ENCODE measurements around the gene MTHFR. TPM values are rescaled to one million over a fixed set of nuclear protein-coding genes. Genes with fewer than 3 reads are reported as not detected.
A peak's percentile ranks its signal among the peaks of the same experiment; 100 is the strongest.

Gene MTHFR
- total RNA-seq, 1 experiment from 2014 or later, result 22.2 TPM

GRCh38 chr1:11794446-11795237, 11.1 kb downstream of the MTHFR start:
- TF ChIP-seq CTCF (conservative IDR thresholded peaks at IDR 0.05), result no peak
- no peak for TF ChIP-seq EZH2 (IDR thresholded peaks at IDR 0.05; ENCODE audit: low read depth)
- intact Hi-C loops (cut with micrococcal nuclease; ENCODE audit: unreplicated experiment), result no loop called here
- ChIA-PET POLR2A (ENCODE audit: unreplicated experiment) (no interaction called here), CTCF (no interaction called here)
- no peaks in the 10 kb centered on the region for H3K9me3 ChIP-seq (ENCODE audit: insufficient read depth, low read depth)
- no peak overlapping the region for H3K4me3 ChIP-seq
- no peaks in the 10 kb centered on the region for H3K9me2 ChIP-seq (ENCODE audit: insufficient read depth)
- H3F3A ChIP-seq (ENCODE audit: insufficient read depth, low read depth), result no peaks in the 10 kb centered on the region
- H3K36me3 ChIP-seq (ENCODE audit: low read depth), result no peaks in the 10 kb centered on the region
- no peaks in the 10 kb centered on the region for H3K27me3 ChIP-seq (ENCODE audit: insufficient read depth, low read depth)
- peak in 1 of 2 experiments; percentile 68 for DNase-seq
- no peak overlapping the region for H3K27ac ChIP-seq
- no peak overlapping the region for H2AFZ ChIP-seq
- H3K4me2 ChIP-seq, result no peak overlapping the region
- H3K4me1 ChIP-seq (replicated peaks; ENCODE audit: insufficient read depth), result peaks cover 4% of the 10 kb centered on the region; the same call in 1 of the 2 replicates
- H3K79me2 ChIP-seq (ENCODE audit: low read depth), result no peaks in the 10 kb centered on the region
- BruUV-seq (replicated peaks), result no TSS peak
- no peaks in the 10 kb centered on the region for H4K20me1 ChIP-seq (ENCODE audit: insufficient read depth)

- Histone ChIP-seq H3K9me2 (ENCODE audit: insufficient read depth) (no peaks in the 10 kb centered on the region), H3K27me3 (ENCODE audit: insufficient read depth, low read depth) (no peaks in the 10 kb centered on the region), H3K4me1 (replicated peaks; ENCODE audit: insufficient read depth) (peaks cover 4% of the 10 kb centered on the region; the same call in 1 of the 2 replicates), H3K36me3 (ENCODE audit: low read depth) (no peaks in the 10 kb centered on the region), H3K9me3 (ENCODE audit: insufficient read depth, low read depth) (no peaks in the 10 kb centered on the region), H3K4me3 (no peak overlapping the region), H2AFZ (no peak overlapping the region), H3F3A (ENCODE audit: insufficient read depth, low read depth) (no peaks in the 10 kb centered on the region), H3K4me2 (no peak overlapping the region), H3K27ac (no peak overlapping the region), H3K79me2 (ENCODE audit: low read depth) (no peaks in the 10 kb centered on the region), H4K20me1 (ENCODE audit: insufficient read depth) (no peaks in the 10 kb centered on the region)
- BruUV-seq (replicated peaks), result no TSS peak
- intact Hi-C loops (cut with micrococcal nuclease; ENCODE audit: unreplicated experiment), result no loop called here
- CTCF ChIA-PET, result no interaction called here
- DNase-seq, result no peak
- TF ChIP-seq CTCF (conservative IDR thresholded peaks at IDR 0.05) (no peak), EZH2 (IDR thresholded peaks at IDR 0.05; ENCODE audit: low read depth) (no peak)
- POLR2A ChIA-PET (ENCODE audit: unreplicated experiment), result no interaction called here
Measured at GRCh38 chr1:11793819-11794218, 11.9 kb downstream of the MTHFR start.

GRCh38 chr1:11792106-11792505, 13.7 kb downstream of the MTHFR start:
- Histone ChIP-seq H2AFZ (no peak overlapping the region), H3K4me3 (no peak overlapping the region), H4K20me1 (ENCODE audit: insufficient read depth) (no peaks in the 10 kb centered on the region), H3K4me2 (no peak overlapping the region), H3K9me2 (ENCODE audit: insufficient read depth) (no peaks in the 10 kb centered on the region), H3K9me3 (ENCODE audit: insufficient read depth, low read depth) (no peaks in the 10 kb centered on the region), H3F3A (ENCODE audit: insufficient read depth, low read depth) (no peaks in the 10 kb centered on the region), H3K27me3 (ENCODE audit: insufficient read depth, low read depth) (no peaks in the 10 kb centered on the region), H3K27ac (no peak overlapping the region), H3K36me3 (ENCODE audit: low read depth) (no peaks in the 10 kb centered on the region), H3K4me1 (replicated peaks; ENCODE audit: insufficient read depth) (peaks cover 4% of the 10 kb centered on the region), H3K79me2 (ENCODE audit: low read depth) (no peaks in the 10 kb centered on the region)
- no TSS peak for BruUV-seq (replicated peaks)
- ChIA-PET POLR2A (ENCODE audit: unreplicated experiment) (no interaction called here), CTCF (no interaction called here)
- no peak for DNase-seq
- intact Hi-C loops (cut with micrococcal nuclease; ENCODE audit: unreplicated experiment), result no loop called here
- TF ChIP-seq CTCF (conservative IDR thresholded peaks at IDR 0.05) (no peak), EZH2 (IDR thresholded peaks at IDR 0.05; ENCODE audit: low read depth) (no peak)

Data from PC-9 (cell line).